Myocyte (in vitro differentiated cells): ENCODE measurements around the gene TYMS. TPM values are rescaled to one million over a fixed set of nuclear protein-coding genes. Genes with fewer than 3 reads are reported as not detected.

Source experiments
- DNase-seq: peaks from one replicate; pipeline ENCODE4 v3.0.0-alpha.2; 2012; ENCODE audit warnings: low read depth
- total RNA-seq: library from RNA; depleted of rRNA; stranded (reverse); fragments of >200 nt; gene quantifications from 2 replicates; pipeline ENCODE4 v1.2.3, GENCODE V29; 2014

Gene TYMS
- total RNA-seq, 1 donor from 2014 or later: 2.5 TPM

DNA sequence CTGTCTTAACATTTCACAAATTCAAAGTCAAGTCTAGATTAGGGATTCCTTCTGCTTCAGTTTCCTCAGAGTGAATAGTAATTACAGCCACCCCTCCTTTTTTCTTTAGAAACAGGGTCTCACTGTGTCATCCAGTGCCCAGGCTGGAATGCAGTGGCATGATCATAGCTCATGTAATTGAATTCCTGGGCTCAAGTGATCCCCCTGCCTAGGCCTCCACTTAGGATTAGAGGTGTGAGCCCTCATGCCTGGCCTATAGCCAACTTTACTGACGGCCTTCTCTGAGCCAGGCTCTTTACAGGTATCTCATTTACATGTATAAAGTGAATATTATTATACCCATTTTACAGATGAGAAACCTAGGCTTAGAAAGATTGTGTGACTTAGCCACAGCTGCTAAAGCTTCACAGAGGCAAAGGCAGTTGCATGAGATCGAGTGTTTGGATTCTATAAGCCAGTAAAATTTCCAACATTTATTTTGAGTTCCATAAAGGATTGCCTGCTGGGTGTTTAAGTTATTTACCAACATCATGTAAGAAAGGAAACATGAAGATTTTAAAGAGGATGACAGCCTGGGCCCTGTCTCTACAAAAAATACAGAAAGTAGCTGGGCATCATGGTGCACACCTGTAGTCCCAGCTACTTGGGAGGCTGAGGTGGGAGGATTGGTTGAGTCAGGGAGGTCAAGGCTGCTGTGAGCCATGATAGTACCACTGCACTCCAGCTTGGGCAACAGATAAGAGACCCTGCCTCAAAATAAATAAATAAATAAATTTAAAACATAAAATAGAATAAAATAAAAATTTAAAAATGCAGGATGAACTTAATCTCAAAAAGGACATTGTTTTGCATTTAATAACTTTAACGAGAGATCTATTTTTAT is 53.2 kb downstream of the TYMS start:
- no peak for DNase-seq

DNA sequence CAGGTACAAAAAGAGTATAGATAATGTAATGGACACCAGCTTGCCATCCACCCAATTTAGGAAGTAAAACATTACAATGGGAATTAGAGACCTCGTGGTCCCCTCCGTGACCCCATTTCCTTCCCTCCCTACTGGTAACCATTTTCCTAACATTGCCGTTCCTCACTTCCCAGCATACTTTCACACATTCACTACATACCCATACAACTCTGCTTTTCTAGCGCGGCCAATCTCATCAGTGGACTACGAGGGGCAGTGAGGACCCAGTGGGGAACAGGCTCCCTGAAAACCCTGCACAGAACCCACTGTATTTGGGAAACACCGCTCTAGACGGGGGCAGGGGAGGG is 53.8 kb downstream of the TYMS start:
- no peak for DNase-seq

DNA sequence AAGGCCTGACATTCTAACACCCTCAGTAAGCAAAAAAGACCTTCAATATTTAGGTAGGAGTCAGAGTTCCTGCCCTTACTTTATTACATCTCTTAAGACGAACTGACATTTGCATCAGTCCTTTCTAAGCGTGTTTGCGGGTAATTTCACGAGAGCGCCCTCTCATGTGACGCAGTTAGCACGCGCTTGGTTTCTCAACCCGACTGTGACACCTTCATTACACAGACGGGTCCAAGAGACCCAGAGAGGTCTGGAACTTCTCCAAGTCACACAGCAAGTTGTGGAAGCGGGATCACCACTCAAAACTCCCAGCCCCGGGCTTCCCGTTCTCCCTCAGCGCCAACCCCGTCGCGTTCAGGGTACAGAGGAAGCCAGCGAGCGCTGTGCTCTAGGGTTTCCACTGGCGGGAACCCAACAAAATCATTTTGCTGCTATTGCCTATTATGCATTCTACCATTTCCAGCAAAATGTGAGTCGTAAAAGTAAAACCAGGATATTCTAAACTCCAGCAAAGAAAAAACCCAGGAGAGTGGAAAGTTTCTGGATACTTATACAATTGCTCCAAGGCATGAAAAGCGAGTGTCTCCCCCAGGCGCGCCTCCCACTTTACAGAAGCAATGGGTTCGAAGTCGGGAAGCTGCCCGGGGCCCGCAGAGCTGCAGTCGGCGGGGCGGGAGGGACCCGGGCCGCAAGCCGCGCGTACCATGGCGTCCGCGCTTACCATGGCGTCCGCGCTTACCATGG is 54.4 kb downstream of the TYMS start:
- peak; percentile 79 for DNase-seq

DNA sequence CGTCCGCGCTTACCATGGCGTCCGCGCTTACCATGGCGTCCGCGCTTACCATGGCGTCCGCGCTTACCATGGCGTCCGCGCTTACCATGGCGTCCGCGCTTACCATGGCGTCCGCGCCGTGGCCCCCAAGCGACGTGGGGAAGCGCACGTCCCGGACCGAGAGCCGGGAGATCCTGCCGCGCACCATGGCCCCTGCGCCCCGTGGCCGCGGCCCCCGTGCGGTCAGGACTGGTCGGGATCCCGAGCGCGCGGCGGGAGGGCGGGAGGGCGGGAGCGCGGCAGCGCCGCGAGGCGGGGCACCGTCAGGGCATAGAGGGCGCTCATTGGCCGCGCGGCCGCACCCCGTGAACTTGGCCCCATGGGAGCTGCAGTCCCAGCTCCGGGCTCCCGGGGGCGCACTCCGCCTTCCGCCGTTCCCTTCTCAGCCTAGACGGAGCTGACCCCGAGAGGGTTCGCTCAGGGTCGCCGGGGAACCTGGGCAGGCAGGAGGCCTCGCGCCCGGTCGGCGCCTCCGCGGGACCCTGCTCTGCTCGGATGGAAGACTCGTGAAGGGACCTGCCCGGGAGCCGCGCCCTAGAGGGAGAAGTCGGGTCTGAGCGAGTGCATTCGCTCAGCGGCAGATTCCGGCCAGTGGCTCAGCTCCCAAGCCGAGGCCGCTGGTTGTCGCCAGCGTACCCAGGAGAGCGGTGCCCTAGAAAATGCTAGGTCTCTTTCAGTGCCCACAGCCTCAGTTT is 55.1 kb downstream of the TYMS start, which contains the start of gene ENOSF1:
TSS of gene ENOSF1 (minus strand) at position 230 of the 734 bp plus-strand sequence. CDS start at position 187, 43 bp downstream.
- DNase-seq: peak; percentile 63

DNA sequence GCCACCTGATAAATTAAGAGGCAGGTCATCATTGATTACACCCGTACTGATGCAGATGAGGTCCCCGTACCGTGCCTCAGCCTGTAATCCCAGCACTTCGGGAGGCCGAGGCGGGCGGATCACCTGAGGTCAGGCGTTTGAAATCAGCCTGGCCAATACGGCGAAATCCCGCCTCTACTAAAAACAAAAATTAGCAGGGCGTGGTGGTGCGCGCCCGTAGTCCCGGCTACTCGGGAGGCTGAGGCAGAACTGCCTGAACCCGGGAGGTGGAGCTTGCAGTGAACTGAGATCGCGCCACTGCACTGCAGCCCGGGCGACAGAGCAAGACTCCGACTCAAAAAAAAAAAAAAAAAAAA is 55.7 kb downstream of the TYMS start:
- no peak for DNase-seq

DNA sequence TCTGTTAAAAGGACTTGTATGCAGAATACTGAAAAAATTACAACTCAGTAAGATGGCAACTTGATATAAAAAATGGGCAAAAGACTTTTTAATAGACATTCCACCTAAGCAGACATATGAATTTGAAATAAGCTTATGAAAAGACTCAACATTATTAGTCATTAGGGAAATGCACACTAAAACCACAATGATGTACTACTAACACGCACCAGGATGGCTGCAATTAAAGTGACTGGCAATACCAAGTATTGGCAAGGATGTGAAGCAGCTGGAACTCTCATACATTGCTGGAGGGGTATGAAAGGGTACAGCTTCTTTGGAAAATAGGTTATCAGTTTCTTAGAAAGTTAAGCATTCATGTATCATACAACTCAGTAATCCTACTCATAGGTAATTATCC is 58.2 kb downstream of the TYMS start:
- peak; percentile 60 for DNase-seq

DNA sequence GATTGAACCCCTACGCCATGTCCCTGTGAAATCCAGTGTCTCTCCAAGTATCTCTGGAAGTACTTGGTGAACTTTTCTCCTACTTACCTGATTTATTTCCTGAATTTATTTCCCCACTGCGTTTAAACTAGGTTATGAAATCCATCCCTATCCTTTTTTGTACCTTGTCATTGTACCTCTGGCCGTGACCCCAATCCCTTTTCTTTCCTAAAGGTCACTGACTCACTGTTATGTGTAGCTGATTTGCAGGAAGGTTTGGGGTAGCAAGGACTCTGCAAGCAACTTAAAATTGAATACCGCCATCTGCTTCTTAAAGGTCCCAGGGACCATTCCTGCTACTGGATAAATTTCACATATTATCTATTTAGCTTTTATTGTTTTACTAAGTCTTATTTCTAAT is 59.5 kb downstream of the TYMS start:
- no peak for DNase-seq

Other genes starting within 250 kb of the TYMS start
- gene COLEC12, start 157.0 kb upstream of the TYMS start, total RNA-seq: 1.5 and 2.7 TPM in 2 replicates
- not detected in 2 replicates for gene CETN1, start 77.3 kb upstream of the TYMS start, total RNA-seq
- not detected in 2 replicates for gene CLUL1, start 60.7 kb upstream of the TYMS start, total RNA-seq
- gene ENOSF1, start 55.0 kb downstream of the TYMS start, total RNA-seq: 13.8 and 20.2 TPM in 2 replicates
- gene YES1, start 154.6 kb downstream of the TYMS start, total RNA-seq: 124 and 157 TPM in 2 replicates
- gene ADCYAP1, start 247.2 kb downstream of the TYMS start, total RNA-seq: not detected in 2 replicates